Measurements from ENCODE around the gene TM7SF2. TPM values are rescaled to one million over a fixed set of nuclear protein-coding genes. Genes with fewer than 3 reads are reported as not detected.

Gene TM7SF2
- polyA plus RNA-seq, 4 donors = 77.6 to 95.7 (median 87.9) TPM

GRCh38 chr11:65087827-65088226, 23.8 kb upstream of the TM7SF2 start:
- DNase-seq (ENCODE audit: low read depth in 4 of 4, low spot score in 3 of 4) = no peak

GRCh38 chr11:65089621-65090020, 22.1 kb upstream of the TM7SF2 start:
- DNase-seq (ENCODE audit: low read depth in 4 of 4, low spot score in 3 of 4) = no peak

GRCh38 chr11:65090628-65091027, 21.0 kb upstream of the TM7SF2 start:
- DNase-seq (ENCODE audit: low read depth in 4 of 4, low spot score in 3 of 4) = no peak

GRCh38 chr11:65095427-65095826, 16.2 kb upstream of the TM7SF2 start:
- no peak for DNase-seq (ENCODE audit: low read depth in 4 of 4, low spot score in 3 of 4)

- peak in 3 of 4 donors; percentile 82 to 86 (median 85) for DNase-seq (ENCODE audit: low read depth in 4 of 4, low spot score in 3 of 4)
Measured at GRCh38 chr11:65095974-65096806, 15.5 kb upstream of the TM7SF2 start, which contains the start of gene VPS51. VPS51 (plus strand) TSS chr11:65096214; CDS start chr11:65096251, 37 bp downstream.

GRCh38 chr11:65096926-65097325, 14.7 kb upstream of the TM7SF2 start:
- DNase-seq (ENCODE audit: low read depth in 4 of 4, low spot score in 3 of 4) = no peak

- DNase-seq (ENCODE audit: low read depth in 4 of 4, low spot score in 3 of 4) = no peak
Measured at GRCh38 chr11:65100674-65101350, 10.9 kb upstream of the TM7SF2 start.

- no peak for DNase-seq (ENCODE audit: low read depth in 4 of 4, low spot score in 3 of 4)
Measured at GRCh38 chr11:65102142-65103095, 9.3 kb upstream of the TM7SF2 start.

GRCh38 chr11:65103476-65103875, 8.2 kb upstream of the TM7SF2 start:
- no peak for DNase-seq (ENCODE audit: low read depth in 4 of 4, low spot score in 3 of 4)

GRCh38 chr11:65104628-65105027, 7.0 kb upstream of the TM7SF2 start:
- no peak for DNase-seq (ENCODE audit: low read depth in 4 of 4, low spot score in 3 of 4)

GRCh38 chr11:65107078-65107477, 4.6 kb upstream of the TM7SF2 start:
- no peak for DNase-seq (ENCODE audit: low read depth in 4 of 4, low spot score in 3 of 4)

GRCh38 chr11:65107751-65108468, 3.8 kb upstream of the TM7SF2 start:
- DNase-seq (ENCODE audit: low read depth in 4 of 4, low spot score in 3 of 4) = no peak

GRCh38 chr11:65108469-65109123, 3.1 kb upstream of the TM7SF2 start:
- no peak for DNase-seq (ENCODE audit: low read depth in 4 of 4, low spot score in 3 of 4)

- no peak for DNase-seq (ENCODE audit: low read depth in 4 of 4, low spot score in 3 of 4)
Measured at GRCh38 chr11:65109231-65110198, 2.2 kb upstream of the TM7SF2 start.

GRCh38 chr11:65110354-65110861, 1.3 kb upstream of the TM7SF2 start:
- peak in 2 of 4 donors; percentile 64 to 73 for DNase-seq (ENCODE audit: low read depth in 4 of 4, low spot score in 3 of 4)

GRCh38 chr11:65111159-65111743, 421 bp upstream of the TM7SF2 start:
- DNase-seq (ENCODE audit: low read depth in 4 of 4, low spot score in 3 of 4) = no peak

GRCh38 chr11:65112546-65113360, 1.1 kb downstream of the TM7SF2 start:
- DNase-seq (ENCODE audit: low read depth in 4 of 4, low spot score in 3 of 4) = no peak
